GM21723 (cell line): ENCODE results near the gene APOL1.
"Not testable (repeated sequence)": the region's sequence is repeated elsewhere in the genome, so short reads cannot be mapped to it uniquely, and the experiment has no call there.

Experiments used
- ATAC-seq: cut with Tn5 transposase; IDR thresholded peaks from one replicate; pipeline ENCODE4 v1.9.1; 2021; ENCODE audit warnings: mild to moderate bottlenecking, moderate library complexity; ENCODE audit not compliant: unreplicated experiment

Gene APOL1

DNA sequence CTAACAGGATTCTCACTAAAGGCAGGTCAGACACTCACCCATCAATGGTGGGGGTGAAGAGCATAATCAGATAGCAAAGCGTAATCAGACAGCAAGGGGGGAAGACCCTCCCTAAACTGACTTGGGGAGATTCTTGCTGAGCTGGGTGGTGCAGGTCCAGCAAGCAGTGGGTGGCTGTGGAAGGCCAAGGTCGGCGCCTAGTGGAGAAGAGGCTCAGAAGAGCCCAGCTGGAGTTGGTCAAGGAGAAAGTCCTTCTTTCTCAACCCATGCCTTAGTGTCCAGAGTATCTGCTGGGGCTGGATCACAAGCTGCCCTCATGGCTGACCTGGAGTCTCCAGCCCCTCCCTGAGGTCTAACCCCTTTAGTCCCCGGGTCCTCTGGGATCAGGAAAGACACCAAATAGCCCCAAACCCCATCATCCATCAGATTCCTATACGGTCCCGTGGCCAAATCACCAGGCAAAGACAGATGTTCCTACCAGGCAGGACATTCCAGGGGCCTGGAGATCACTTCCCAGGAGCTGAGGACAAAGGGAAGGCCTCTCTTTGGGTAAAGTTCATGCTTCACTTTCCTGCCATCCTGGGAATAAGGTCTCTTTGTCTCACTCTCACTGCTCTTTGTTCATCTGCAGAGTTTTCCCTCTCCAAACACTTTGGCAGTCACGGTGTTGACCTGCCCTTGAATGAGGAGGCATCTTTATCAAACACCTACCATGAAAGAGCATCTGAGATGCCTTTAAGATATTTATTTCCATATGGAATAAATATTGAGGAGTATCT is 11.1 kb downstream of the APOL1 start:
- ATAC-seq = not testable (repeated sequence)

GRCh38 chr22:36267058-36267457 is 14.1 kb downstream of the APOL1 start:
- no peak for ATAC-seq

DNA sequence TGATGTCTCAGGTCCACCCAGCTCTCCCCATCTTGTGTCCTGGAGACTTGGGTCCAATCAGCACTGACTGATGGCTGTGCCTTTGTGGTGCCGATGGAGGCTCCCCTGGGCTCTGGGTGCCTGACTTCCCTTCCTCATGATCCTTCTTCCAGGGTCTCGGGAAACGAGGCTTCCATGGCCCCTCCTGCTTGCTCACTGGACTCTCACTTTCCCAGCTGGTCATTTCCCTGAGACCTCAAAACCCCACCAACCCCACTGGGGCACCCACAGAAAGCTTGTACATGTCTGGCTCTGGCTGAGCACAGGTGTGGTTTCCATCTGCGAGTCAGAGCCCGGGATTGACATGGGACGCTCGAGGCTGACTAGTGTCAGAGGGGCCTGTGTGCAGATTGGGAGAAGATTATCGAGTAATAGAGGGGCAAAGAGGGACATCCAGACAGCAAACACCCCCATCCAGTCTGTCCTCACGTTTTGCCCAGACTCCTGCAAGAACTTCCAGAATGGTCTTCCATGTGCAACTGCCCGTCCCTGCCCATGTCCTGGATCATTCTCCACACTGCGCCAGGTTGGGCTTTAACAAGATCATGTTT is 15.1 kb downstream of the APOL1 start:
- no peak for ATAC-seq

- ATAC-seq = not testable (repeated sequence)
These were observed 18.3 kb downstream of the APOL1 start for GRCh38 chr22:36271231-36271630.

GRCh38 chr22:36271951-36272350 is 19.0 kb downstream of the APOL1 start:
- ATAC-seq = not testable (repeated sequence)

DNA sequence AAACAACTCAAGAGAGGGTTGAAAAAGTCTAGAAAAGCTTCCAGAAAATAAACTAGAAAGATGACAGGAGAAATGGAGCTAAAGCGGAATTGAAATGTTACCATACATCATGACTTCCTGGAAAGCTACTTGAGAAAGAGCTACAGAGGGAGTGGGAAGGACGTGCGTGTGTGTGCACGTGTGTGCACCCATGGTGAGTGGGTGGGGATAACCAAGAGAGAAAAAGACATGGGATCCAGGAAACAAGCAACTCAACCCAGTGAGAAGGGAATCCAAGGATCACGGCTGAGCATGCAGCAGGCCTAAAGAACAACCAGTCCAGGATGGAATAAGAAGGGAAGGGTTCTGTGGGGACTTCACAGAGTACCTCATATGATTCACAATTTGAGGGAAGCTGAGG is 21.6 kb downstream of the APOL1 start:
- ATAC-seq = no peak

DNA sequence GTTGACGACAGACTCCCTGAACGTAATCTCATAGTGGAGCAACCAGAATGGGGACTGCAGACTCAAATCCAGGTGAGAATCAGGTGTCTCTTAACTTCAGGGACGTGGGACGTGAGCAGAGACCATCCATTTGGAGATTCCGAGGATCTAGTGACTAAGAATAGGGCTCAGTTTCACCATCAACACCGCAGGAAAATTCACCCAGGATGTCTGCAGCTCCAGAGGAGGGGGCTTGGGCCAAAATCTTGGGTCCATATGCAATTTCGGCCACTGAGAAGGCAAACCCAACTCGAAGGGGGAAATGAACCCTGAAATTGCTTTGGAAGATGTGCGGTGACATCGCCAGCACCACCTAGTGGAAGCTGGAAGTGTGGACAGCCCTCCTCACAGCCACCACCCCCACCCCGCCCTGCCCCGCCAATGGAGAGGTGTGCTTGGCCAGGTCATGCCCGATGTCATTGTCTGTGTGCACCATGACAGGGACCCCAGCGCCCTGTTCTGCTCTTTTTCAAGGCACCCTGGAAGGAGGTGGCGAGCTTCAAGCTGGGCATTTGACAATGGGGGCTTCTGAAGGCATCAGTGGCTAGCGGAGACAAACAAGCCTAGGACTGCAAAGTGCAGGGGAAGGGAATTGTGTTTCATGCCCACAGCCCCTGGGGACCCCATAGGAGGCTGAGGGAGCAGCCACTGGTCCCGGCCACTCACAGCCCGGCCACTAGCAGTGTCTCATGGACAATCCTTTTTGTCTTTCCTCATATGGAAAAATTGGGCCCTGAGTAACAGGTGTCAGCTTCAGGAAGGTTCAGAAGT is 24.8 kb downstream of the APOL1 start:
- no peak for ATAC-seq

DNA sequence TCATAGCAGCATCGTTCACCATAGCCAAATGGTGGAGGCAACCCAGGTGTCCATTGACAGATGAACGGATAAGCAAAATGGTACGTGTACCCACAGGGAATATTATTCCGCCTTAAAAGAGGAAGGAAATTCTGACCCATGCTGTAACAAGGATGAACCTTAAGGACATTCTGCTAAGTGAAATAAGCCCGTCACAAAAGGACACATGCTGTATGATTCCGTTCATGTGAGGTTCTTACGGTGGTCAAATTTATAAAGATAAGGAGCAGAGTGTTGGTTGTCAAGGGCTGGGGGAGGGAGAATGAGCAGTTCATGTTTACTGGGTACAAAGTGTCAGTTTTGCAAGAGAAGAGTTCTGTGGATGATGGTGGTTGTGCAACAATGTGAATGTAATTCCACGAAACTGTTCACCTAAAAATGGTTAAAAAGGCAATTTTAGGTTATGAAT is 26.3 kb downstream of the APOL1 start:
- ATAC-seq = no peak

DNA sequence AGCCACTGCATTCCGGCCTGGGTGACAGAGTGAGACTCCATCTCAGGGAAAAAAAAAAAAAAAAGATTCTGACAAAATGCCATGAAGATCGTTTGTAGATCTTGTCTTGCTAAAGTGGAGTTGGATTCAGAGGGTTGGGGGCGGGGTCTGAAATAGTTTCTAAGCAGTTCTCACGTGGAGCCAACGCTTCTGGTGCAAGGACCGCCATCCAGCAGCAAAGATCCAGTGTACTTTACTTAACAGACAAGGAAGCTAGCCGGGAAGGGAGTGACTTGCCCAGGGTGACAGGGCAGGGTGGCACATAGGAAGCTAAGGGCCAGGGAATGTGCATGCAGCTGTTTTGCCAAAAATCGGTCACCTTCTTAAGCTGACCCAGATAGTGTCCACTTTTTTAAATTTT is 27.4 kb downstream of the APOL1 start:
- ATAC-seq = no peak

DNA sequence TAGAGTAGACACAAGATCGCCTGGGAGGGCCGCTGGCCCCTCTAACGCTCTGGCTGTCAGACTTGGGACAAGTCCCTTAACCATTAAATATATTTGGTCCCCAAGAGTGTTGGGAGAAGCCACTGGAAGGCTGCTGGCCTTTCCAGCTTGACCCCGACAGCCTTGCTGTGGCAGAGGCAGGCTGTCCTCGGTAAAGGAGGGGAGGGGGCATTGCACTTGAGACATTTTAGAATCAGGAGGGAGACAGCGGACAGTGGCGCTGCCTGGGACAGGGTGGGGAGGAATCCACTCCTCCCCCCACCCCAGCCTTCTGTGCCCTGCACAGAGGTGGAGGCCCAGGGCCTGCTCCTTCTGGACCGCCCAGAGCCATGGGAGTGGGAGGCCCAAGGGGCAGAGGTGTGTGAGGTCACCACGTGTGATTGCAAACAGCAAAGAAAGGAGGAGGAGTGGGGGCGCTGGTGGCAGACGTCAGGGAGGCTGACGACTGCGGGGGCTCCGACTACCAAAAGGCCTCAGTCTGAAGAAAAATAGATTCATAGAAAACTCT is 28.9 kb downstream of the APOL1 start:
- ATAC-seq = no peak

GRCh38 chr22:36282328-36282831 is 29.4 kb downstream of the APOL1 start:
- ATAC-seq = no peak

DNA sequence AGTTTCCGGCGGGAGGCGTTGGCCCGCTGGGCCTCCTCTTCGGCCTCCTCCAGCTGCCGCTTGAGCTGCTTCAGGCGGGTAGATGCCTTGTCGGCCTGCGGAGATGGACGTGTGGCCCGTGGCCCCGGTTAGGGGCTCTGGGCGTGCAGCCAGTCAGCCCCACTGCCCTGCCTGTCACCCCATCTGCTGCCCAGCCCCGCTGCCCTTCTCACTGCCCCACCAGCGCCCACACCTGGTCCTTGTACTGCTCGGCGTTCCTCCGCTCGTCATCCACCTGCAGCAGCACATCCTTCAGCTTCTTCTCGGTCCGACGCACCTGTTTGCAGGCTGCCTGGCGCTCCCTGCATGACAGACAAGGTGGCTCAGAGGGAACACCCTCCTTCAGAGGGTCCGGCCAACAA is 31.2 kb downstream of the APOL1 start:
- ATAC-seq = no peak

DNA sequence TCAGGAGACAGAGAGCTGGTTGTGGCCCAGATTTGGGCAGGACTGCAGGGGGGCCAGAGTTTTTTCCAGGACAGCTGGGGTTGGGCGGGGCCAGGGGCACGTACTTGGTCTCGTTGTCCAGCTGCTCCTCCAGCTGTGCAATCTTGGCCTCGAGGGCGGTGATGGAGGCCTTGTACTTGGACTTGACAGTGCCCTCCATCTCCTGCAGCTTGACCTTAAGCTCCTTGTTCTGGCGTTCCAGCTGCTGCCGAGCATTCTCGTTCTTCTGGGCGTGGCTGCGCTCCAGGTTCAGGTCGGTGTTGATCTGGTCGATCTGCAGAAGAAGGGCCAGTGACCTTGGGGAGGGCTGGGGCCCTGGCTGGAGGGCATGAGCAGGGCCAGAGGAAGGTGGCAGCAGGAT is 32.1 kb downstream of the APOL1 start:
- ATAC-seq = no peak

DNA sequence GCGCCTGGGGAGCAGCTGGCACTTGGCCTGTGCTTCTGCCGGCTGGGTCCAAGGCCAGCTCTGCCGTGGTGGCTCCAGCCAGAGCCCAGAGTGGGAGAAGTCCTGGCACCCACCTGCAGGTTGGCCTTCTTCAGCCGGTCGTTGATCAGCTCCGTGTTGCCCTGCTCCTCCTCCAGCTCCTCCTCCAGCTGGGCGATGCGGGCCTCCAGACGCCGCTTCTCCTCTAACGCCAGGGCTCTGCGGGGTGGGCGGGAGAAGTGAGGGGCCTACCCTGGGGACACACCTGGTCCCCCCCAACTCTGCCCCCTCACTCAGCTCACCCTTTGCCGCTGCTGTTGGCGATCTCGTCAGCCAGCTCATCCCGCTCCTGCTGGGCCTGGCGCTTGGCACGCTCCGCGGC is 32.6 kb downstream of the APOL1 start:
- ATAC-seq = no peak

DNA sequence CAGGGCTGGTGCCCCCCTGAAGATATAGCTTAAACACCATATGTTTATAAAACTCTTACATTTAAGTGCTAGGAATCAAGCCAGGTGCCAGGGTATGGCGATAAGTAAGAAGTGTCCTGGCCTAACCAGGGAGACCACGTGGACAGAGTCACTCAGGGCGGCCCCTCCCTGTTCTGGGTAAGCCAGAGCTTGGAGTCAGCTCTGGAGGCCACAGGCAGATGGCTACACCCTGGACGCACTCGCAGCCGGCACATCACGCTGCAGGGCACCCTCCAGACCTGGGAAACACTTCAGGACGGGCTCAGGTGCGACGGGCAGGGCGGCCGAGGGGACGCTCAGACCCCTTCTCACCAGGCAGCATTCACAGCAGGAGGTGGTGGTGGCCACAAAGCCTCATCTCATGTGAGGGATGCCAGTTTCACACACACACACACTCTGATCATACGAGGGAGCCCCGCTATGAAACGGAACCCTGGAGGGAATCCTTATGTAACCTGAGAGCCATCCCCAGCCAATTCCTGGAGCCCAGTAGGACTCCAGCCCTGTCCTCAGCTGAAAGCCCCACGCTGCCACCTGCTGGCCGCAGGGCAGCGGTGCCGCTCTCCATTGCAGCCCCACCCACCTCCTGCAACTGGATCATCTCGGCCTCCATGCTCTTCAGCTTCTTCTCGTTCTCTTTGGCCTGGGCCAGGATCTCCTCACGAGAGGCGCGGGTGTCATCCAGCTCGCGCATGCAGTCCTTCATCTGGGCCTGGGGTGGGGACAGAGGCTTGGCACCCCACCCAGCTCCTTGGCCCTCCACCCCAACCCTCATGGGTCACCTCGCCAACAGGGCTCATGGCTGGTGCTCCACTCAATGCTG is 33.4 kb downstream of the APOL1 start:
- no peak for ATAC-seq

DNA sequence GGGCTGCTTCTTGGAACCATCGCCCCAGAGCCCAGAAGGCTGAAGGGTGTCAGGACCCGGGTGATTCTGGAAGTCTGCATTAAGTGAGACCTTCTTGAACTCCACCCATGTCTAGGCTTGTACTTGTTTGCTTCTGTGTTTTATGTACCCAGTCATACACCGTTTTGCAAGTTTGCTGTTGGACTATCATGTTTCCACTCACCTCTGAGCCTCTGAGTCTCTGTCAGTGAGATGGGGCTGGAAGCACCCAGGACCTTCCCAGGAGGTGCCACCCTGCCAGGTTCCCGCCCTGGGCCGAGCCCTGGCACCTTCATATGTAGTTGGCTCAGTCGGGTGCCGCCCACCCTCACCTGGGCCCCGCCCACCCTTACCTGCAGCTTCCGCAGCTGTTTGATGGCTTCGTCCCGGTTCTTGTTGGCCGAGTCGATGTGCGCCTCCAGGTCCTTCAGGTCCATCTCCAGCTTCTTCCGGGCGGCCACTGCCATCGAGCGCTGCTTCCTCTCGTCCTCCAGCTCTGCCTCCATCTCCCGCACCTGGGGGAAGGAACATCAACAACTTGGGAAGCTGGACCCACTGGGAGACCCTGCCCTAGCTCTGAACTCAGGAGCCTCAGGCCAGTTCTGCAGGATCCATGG is 35.1 kb downstream of the APOL1 start:
- ATAC-seq = no peak

GRCh38 chr22:36288571-36289405 is 35.9 kb downstream of the APOL1 start:
- ATAC-seq = no peak

DNA sequence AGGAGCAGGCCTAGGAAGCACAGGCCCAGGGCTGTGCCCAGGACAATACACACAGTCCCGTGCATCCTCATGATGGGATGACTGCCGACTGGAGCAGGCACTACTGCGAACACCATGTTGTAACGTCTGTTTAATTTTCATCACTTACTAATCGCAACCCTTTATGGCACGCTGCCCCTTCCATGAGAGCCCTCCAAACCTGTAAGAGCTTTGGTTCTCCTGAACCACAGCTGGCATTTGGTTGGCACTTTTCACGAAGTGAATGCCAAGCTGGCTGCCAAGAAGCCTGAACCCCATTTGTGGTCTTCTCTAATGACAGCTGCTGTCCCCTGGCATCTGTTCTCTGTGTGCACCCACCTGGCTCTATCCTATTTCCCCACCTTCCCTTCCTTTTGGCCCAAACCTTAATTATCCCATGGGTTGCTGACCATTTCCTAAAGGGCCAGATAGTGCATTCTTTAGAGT is 36.5 kb downstream of the APOL1 start:
- no peak for ATAC-seq

DNA sequence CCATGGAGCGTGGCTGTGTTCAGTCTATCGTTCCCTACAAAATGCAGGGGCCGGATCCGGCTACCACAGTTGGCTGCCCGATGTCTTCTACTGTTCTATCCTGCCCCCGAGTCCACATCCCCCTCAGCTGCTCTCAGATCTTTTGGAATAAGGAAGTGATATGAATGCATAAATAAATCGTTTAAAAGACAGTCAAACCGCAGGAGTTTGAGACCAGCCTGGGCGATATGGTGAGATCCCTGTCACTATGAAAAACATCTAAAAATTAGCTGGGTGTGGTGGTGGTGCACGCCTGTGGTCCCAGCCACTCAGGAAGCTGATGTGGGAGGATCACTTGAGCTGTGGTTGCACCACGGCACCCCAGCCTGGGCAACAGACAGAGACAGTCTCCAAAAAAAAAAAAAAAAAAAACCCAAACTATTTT is 37.0 kb downstream of the APOL1 start:
- ATAC-seq = not testable (repeated sequence)
